Right atrium auricular region (tissue), 2 donors: ENCODE results near the gene TTC31. TPM values are rescaled to one million over a fixed set of nuclear protein-coding genes. Genes with fewer than 3 reads are reported as not detected.

Source experiments
- DNase-seq: peaks from one replicate; pipeline ENCODE4 v3.0.0-alpha.2; 2019; ENCODE audit warnings: low spot score
- H3K27ac ChIP-seq, 2 donors: fragments of 200-600 bp; sonication (generic); 1 replicate in 1 of 2; 2 replicates in 1 of 2; pipeline ENCODE4 v1.5.1; 2016 to 2019
- H3K27me3 ChIP-seq, 2 donors: fragments of 200-600 bp; sonication (generic); one replicate each; pipeline versions ENCODE4 v1.5.1 to v1.6.0; 2017 to 2019
- H3K36me3 ChIP-seq: fragments of 200-600 bp; sonication (generic); one replicate; pipeline ENCODE4 v1.5.1; 2016
- H3K4me1 ChIP-seq, 2 donors: fragments of 200-600 bp; sonication (generic); one replicate each; pipeline versions ENCODE4 v1.5.1 to v1.6.0; 2017 to 2019
- H3K4me3 ChIP-seq, 2 donors: fragments of 200-600 bp; sonication (generic); 1 replicate in 1 of 2; 2 replicates in 1 of 2; pipeline ENCODE4 v1.5.1; 2017 to 2019; ENCODE audit warnings: mild to moderate bottlenecking in 1 of 2, moderate library complexity in 1 of 2
- H3K9me3 ChIP-seq, 2 donors: fragments of 200-600 bp; sonication (generic); one replicate each; pipeline ENCODE4 v1.5.1; 2019
- CTCF ChIP-seq, 2 donors: fragments of 200-600 bp; sonication (generic); IDR thresholded peaks; one replicate each; pipeline ENCODE4 v1.5.1; 2019; ENCODE audit warnings: antibody characterized with exemption in 2 of 2
- total RNA-seq, 2 donors: library from RNA; depleted of rRNA; stranded (reverse); fragments of >200 nt; gene quantifications; one replicate each; pipeline ENCODE4 v1.1.0, GENCODE V29; 2016

TTC31 gene
- 1 to 10 TPM; 9.1 to 9.6 TPM for total RNA-seq

GRCh38 chr2:74482801-74483674 is at the start of gene TTC31, which contains the start of gene CCDC142:
Gene TTC31 (plus strand): TSS chr2:74483081. CDS start chr2:74483096, 15 bp downstream.
Gene CCDC142 (minus strand): TSS chr2:74482998. CDS start chr2:74482837, 161 bp downstream.
- DNase-seq: peak; percentile 98
- no peaks in the 10 kb centered on the region for H3K27me3 ChIP-seq
- no peaks in the 10 kb centered on the region for H3K9me3 ChIP-seq
- TF ChIP-seq CTCF (IDR thresholded peaks at IDR 0.05): peak; percentile 71 to 85
- peak within 1 kb of the TSS; percentile 78 to 83 for H3K4me3 ChIP-seq
- peaks cover 0 to 31% of the 10 kb centered on the region in 2 donors for H3K4me1 ChIP-seq
- H3K36me3 ChIP-seq: peaks cover 7% of the 10 kb centered on the region
- peak within 1 kb of the TSS; percentile 88 to 91 for H3K27ac ChIP-seq

GRCh38 chr2:74436111-74436805 is 46.6 kb upstream of the TTC31 start:
- Histone ChIP-seq H3K27me3 (no peaks in the 10 kb centered on the region), H3K36me3 (peaks cover 12% of the 10 kb centered on the region), H3K27ac (peak overlapping the region; percentile 7 to 27), H3K4me1 (peaks cover 0 to 50% of the 10 kb centered on the region in 2 donors), H3K4me3 (peak overlapping the region in 1 of 2 donors; percentile 28), H3K9me3 (no peaks in the 10 kb centered on the region)
- no peak for TF ChIP-seq CTCF (IDR thresholded peaks at IDR 0.05)
- no peak for DNase-seq

- no peak for TF ChIP-seq CTCF (IDR thresholded peaks at IDR 0.05)
- H3K27me3 ChIP-seq: no peaks in the 10 kb centered on the region
- H3K4me1 ChIP-seq: peaks cover 0 to 58% of the 10 kb centered on the region in 2 donors
- H3K27ac ChIP-seq: peak overlapping the region; percentile 7 to 27
- peaks cover 3% of the 10 kb centered on the region for H3K36me3 ChIP-seq
- H3K4me3 ChIP-seq: peak overlapping the region in 1 of 2 donors; percentile 28
- no peaks in the 10 kb centered on the region for H3K9me3 ChIP-seq
- DNase-seq: no peak
Observed at GRCh38 chr2:74436848-74437695, 45.8 kb upstream of the TTC31 start.

GRCh38 chr2:74438248-74438647 is 44.6 kb upstream of the TTC31 start:
- Histone ChIP-seq H3K4me3 (peak overlapping the region in 1 of 2 donors; percentile 61), H3K27ac (no peak overlapping the region), H3K9me3 (no peaks in the 10 kb centered on the region), H3K27me3 (no peaks in the 10 kb centered on the region), H3K4me1 (peaks cover 0 to 62% of the 10 kb centered on the region in 2 donors), H3K36me3 (no peaks in the 10 kb centered on the region)
- TF ChIP-seq CTCF (IDR thresholded peaks at IDR 0.05): no peak
- no peak for DNase-seq

- H3K27ac ChIP-seq: peak overlapping the region; percentile 86 to 89
- no peaks in the 10 kb centered on the region for H3K9me3 ChIP-seq
- H3K4me3 ChIP-seq: peak overlapping the region; percentile 41 to 61
- DNase-seq: no peak
- TF ChIP-seq CTCF (IDR thresholded peaks at IDR 0.05): no peak
- H3K27me3 ChIP-seq: no peaks in the 10 kb centered on the region
- peaks cover 0 to 62% of the 10 kb centered on the region in 2 donors for H3K4me1 ChIP-seq
- H3K36me3 ChIP-seq: no peaks in the 10 kb centered on the region
Observed at GRCh38 chr2:74439373-74439772, 43.5 kb upstream of the TTC31 start.
